ENCODE data around the gene VCAM1.

The VCAM1 gene

GRCh38 chr1:100747771-100748170 is 28.2 kb downstream of the VCAM1 start:
- TF ChIP-seq GATA2 (IDR thresholded peaks at IDR 0.05; ENCODE audit: low read depth, low read length) (no peak), GATA3 (IDR thresholded peaks at IDR 0.05; ENCODE audit: low read depth, low read length) (no peak)

GRCh38 chr1:100750005-100750885 is 30.7 kb downstream of the VCAM1 start:
- TF ChIP-seq GATA2 (IDR thresholded peaks at IDR 0.05; ENCODE audit: low read depth, low read length) (no peak), GATA3 (IDR thresholded peaks at IDR 0.05; ENCODE audit: low read depth, low read length) (no peak)

GRCh38 chr1:100752791-100753190 is 33.2 kb downstream of the VCAM1 start:
- no peak for TF ChIP-seq GATA2 (IDR thresholded peaks at IDR 0.05; ENCODE audit: low read depth, low read length)
- TF ChIP-seq GATA3 (IDR thresholded peaks at IDR 0.05; ENCODE audit: low read depth, low read length), result no peak

- TF ChIP-seq GATA3 (IDR thresholded peaks at IDR 0.05; ENCODE audit: low read depth, low read length), result no peak
- TF ChIP-seq GATA2 (IDR thresholded peaks at IDR 0.05; ENCODE audit: low read depth, low read length), result no peak
Observed at GRCh38 chr1:100757946-100758345, 38.4 kb downstream of the VCAM1 start.

DNA sequence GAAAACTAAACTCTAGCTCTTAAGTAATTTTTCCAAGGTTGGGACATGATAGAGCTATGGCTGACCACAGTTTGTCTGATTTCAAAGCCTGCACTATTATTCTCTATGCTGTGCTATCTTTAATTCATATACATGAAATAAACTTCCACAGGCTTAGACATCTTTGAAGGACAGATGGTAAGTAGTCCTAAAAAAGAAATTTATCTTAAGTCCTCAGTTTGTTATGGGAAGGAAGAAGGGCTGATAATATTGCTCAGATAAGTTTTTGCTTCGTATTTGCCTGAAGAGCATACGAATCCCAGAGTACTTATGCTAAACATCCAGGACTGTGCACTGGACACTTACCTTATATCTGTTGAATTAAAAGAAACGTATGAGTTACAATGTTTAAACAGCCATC is 39.6 kb downstream of the VCAM1 start:
- no peak for TF ChIP-seq GATA2 (IDR thresholded peaks at IDR 0.05; ENCODE audit: low read depth, low read length)
- no peak for TF ChIP-seq GATA3 (IDR thresholded peaks at IDR 0.05; ENCODE audit: low read depth, low read length)

GRCh38 chr1:100760511-100760910 is 41.0 kb downstream of the VCAM1 start:
- no peak for TF ChIP-seq GATA3 (IDR thresholded peaks at IDR 0.05; ENCODE audit: low read depth, low read length)
- no peak for TF ChIP-seq GATA2 (IDR thresholded peaks at IDR 0.05; ENCODE audit: low read depth, low read length)

- no peak for TF ChIP-seq GATA3 (IDR thresholded peaks at IDR 0.05; ENCODE audit: low read depth, low read length)
- no peak for TF ChIP-seq GATA2 (IDR thresholded peaks at IDR 0.05; ENCODE audit: low read depth, low read length)
Observed at GRCh38 chr1:100762461-100762860, 42.9 kb downstream of the VCAM1 start.

GRCh38 chr1:100767176-100767890 is 47.8 kb downstream of the VCAM1 start:
- TF ChIP-seq GATA2 (IDR thresholded peaks at IDR 0.05; ENCODE audit: low read depth, low read length) (no peak), GATA3 (IDR thresholded peaks at IDR 0.05; ENCODE audit: low read depth, low read length) (no peak)

DNA sequence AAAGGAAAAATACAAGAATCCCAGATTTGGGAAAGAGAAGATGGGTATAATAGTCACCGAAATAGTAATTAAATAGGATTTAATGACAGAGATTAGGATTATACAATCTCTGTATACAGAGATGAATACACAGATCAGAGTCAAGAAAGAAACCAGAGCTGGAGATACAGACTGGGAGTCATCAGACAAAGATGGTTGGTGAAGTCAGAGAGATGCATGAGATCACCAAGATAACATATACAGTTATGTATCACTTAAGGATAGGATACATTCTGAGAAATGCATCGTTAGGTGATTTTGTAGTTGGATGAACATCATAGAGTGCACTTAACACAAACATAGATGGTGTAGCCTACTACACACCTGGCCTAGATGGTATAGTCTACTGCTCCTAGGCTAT is 49.8 kb downstream of the VCAM1 start:
- TF ChIP-seq GATA2 (IDR thresholded peaks at IDR 0.05; ENCODE audit: low read depth, low read length) (no peak), GATA3 (IDR thresholded peaks at IDR 0.05; ENCODE audit: low read depth, low read length) (no peak)

DNA sequence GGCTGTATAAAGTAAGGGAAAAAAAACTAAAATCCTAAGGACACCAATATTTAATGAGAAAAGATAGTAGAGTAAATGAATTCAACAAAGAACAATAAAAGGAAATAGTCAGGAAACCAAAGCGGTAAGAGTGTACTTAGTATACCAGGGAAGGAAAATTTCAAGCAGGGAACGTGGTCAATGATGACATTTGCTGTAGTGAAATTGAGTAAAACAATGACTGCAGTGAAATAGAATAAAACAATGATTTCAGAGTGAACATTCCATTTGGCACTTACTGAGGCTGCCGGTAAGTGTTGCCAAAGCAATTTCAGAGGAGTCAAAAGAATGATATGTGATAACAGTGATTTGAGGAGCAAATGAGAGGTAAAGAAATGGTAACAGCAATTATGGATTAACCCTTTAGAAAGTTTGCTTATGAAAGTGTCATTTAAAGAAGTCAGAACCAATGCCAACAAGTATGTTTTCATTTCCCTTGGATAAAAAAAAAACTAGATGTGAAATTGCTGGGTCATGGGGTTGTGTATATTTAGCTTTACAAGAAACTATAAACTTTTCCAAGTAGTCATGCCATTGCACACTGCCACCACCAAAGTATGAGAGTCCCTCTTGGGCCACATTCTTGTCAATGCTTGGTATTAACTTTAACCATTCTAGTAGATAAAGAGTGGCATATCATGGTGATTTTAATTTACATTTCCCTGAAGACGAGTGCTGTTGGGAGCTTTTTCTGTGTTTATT is 50.5 kb downstream of the VCAM1 start:
- TF ChIP-seq GATA2 (IDR thresholded peaks at IDR 0.05; ENCODE audit: low read depth, low read length), result no peak
- TF ChIP-seq GATA3 (IDR thresholded peaks at IDR 0.05; ENCODE audit: low read depth, low read length), result no peak

GRCh38 chr1:100773444-100773843 is 53.9 kb downstream of the VCAM1 start:
- TF ChIP-seq GATA2 (IDR thresholded peaks at IDR 0.05; ENCODE audit: low read depth, low read length), result no peak
- TF ChIP-seq GATA3 (IDR thresholded peaks at IDR 0.05; ENCODE audit: low read depth, low read length), result no peak

DNA sequence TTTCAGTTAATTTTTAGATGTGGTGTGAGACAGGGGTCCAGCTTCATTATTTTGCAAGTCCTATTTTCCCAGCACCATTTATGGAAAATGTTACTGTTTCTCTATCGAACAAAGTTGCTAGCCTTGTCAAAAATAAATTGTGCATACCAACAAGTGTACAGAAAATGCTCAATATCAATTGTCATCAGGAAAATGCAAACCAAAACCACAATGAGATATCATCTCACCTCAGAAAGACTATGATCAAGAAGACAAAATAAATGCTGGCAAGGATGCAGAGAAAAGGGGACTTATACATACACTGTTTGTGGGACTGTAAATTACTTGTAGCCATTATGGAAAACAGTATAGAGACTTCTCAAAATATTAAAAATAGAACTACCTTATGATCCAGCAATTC is 54.8 kb downstream of the VCAM1 start:
- TF ChIP-seq GATA3 (IDR thresholded peaks at IDR 0.05; ENCODE audit: low read depth, low read length) (no peak), GATA2 (IDR thresholded peaks at IDR 0.05; ENCODE audit: low read depth, low read length) (no peak)

DNA sequence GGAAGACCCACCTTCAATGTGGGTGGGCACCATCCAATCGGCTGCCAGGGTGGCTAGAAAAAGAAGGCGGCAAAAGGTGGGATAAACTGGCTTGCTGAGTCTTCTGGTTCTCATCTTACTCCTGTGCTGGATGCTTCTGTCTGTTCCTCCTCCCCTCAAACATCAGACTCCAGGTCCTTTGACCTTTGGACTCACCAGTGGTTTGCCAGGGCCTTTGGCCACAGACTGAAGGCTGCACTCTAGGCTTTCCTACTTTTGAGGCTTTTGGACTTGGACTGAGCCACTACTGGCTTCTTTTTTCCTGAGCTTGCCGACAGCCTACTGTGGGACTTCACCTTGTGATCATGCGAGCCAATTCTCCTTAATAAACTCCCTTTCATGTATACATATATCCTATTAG is 55.9 kb downstream of the VCAM1 start:
- TF ChIP-seq GATA3 (IDR thresholded peaks at IDR 0.05; ENCODE audit: low read depth, low read length) (no peak), GATA2 (IDR thresholded peaks at IDR 0.05; ENCODE audit: low read depth, low read length) (no peak)

DNA sequence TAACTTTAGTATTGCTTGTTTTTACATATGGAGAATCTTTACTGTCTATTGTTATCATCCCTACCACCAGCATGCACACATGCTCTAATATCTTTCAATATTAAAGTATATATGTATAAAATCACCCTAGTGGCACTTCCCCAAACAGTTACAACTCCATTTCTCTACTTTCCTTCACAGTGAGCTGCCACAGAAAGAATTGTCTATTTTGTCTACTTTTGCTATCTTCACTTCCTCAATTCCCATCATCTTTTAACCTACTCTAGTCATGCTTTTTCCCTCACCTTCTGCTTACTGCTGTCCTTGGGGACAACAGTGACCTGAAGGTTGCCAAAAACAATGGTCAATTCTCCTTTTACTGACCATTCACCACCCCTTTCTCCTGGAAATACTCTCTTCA is 59.2 kb downstream of the VCAM1 start:
- no peak for TF ChIP-seq GATA2 (IDR thresholded peaks at IDR 0.05; ENCODE audit: low read depth, low read length)
- TF ChIP-seq GATA3 (IDR thresholded peaks at IDR 0.05; ENCODE audit: low read depth, low read length), result no peak

Measured in SH-SY5Y (cell line).